HepG2 (cell line): ENCODE results near the gene MXRA7. TPM values are rescaled to one million over a fixed set of nuclear protein-coding genes. Genes with fewer than 3 reads are reported as not detected.

Source experiments
- AGO2 ChIP-seq: fragments of 200-400 bp; formaldehyde crosslinking; optimal IDR thresholded peaks from 2 replicates; pipeline ENCODE3; 2017; ENCODE audit warnings: mild to moderate bottlenecking, low read depth, low read length, moderate library complexity
- ARNTL ChIP-seq: sonication (generic); formaldehyde crosslinking; IDR thresholded peaks from 2 replicates; pipeline ENCODE4 v1.4.0; 2020; ENCODE audit warnings: mild to moderate bottlenecking, missing genetic modification reagents
- DRAP1 ChIP-seq: IDR thresholded peaks from 2 replicates; pipeline ENCODE4 v1.6.1; 2016; ENCODE audit warnings: missing genetic modification reagents, missing compliant biosample characterization
- ERF ChIP-seq: IDR thresholded peaks from 2 replicates; pipeline ENCODE4 v1.6.1; 2018; ENCODE audit warnings: missing biosample characterization, missing genetic modification reagents
- KDM1A ChIP-seq: IDR thresholded peaks from 2 replicates; pipeline ENCODE4 v1.6.1; 2016; ENCODE audit warnings: missing compliant biosample characterization
- PAXIP1 ChIP-seq: sonication (generic); formaldehyde crosslinking; conservative IDR thresholded peaks from 2 replicates; pipeline ENCODE4 v1.4.0; 2020; ENCODE audit warnings: mild to moderate bottlenecking, missing genetic modification reagents, moderate library complexity
- PBX2 ChIP-seq: IDR thresholded peaks from 2 replicates; pipeline ENCODE4 v1.6.1; 2016; ENCODE audit warnings: control low read depth
- PHF21A ChIP-seq: sonication (generic); formaldehyde crosslinking; IDR thresholded peaks from 2 replicates; pipeline ENCODE4 v1.5.0; 2020; ENCODE audit warnings: mild to moderate bottlenecking, missing genetic modification reagents
- RNF2 ChIP-seq: fragments of 450-650 bp; conservative IDR thresholded peaks from 2 replicates; pipeline ENCODE4 v1.6.1; 2016; ENCODE audit warnings: low read depth
- RXRA ChIP-seq: sonication (generic); formaldehyde crosslinking; IDR thresholded peaks from 2 replicates; pipeline ENCODE4 v1.5.1; 2020; ENCODE audit warnings: missing genetic modification reagents
- SMYD3 ChIP-seq: sonication (generic); formaldehyde crosslinking; IDR thresholded peaks from 2 replicates; pipeline ENCODE4 v1.8.1; 2023; ENCODE audit warnings: mild to moderate bottlenecking, missing genetic modification reagents
- SNRNP70 ChIP-seq: fragments of 200-400 bp; formaldehyde crosslinking; IDR thresholded peaks from 2 replicates; pipeline ENCODE4 v1.6.1; 2017; ENCODE audit warnings: mild to moderate bottlenecking, low read depth, low read length, moderate library complexity
- TFDP1 ChIP-seq: IDR thresholded peaks from 2 replicates; pipeline ENCODE4 v1.6.1; 2016; ENCODE audit warnings: missing compliant biosample characterization, missing genetic modification reagents, borderline replicate concordance
- ZBED4 ChIP-seq: sonication (generic); formaldehyde crosslinking; IDR thresholded peaks from 2 replicates; pipeline ENCODE4 v1.4.0; 2020; ENCODE audit warnings: missing genetic modification reagents, borderline replicate concordance
- ZNF556 ChIP-seq: sonication (generic); formaldehyde crosslinking; IDR thresholded peaks from 2 replicates; pipeline ENCODE4 v1.4.0; 2020; ENCODE audit warnings: mild to moderate bottlenecking, missing genetic modification reagents, borderline replicate concordance
- ZNF766 ChIP-seq: sonication (generic); formaldehyde crosslinking; IDR thresholded peaks from 2 replicates; pipeline ENCODE4 v1.5.0; 2020; ENCODE audit warnings: missing genetic modification reagents, borderline replicate concordance
- polyA plus RNA-seq, 8 experiments: library from polyadenylated mRNA; depleted of rRNA in 3 of 8; stranded (reverse) in 7 of 8; unstranded in 1 of 8; fragments of >200 nt; fragmentation: Illumina TruSeq in 4 of 8; extraction: Trizol in 4 of 8; gene quantifications; 2 replicates each; pipeline versions ENCODE4 v1.2.1 to v1.2.3, GENCODE V29; 2011 to 2016; ENCODE audit warnings: low read depth in 4 of 8, missing spikeins in 1 of 8, mixed read lengths in 1 of 8; ENCODE audit not compliant: insufficient read depth in 1 of 8
- total RNA-seq, 5 experiments: library from RNA; depleted of rRNA; stranded (reverse); fragments of >200 nt; fragmentation: Illumina TruSeq; extraction: Trizol; gene quantifications; 2 replicates each; pipeline ENCODE4 v1.2.3, GENCODE V29; 2016; ENCODE audit warnings: low read depth in 1 of 5
- TF ChIP-seq, protein P1 (sequence below): sonication (generic); formaldehyde crosslinking; IDR thresholded peaks from 2 replicates; pipeline ENCODE4 v1.4.0; 2020; ENCODE audit warnings: missing genetic modification reagents
- TF ChIP-seq, protein P2 (sequence below): sonication (generic); formaldehyde crosslinking; IDR thresholded peaks from 2 replicates; pipeline ENCODE4 v1.8.1; 2023; ENCODE audit warnings: mild to moderate bottlenecking, missing genetic modification reagents, borderline replicate concordance

MXRA7 gene
- total and polyA plus RNA-seq, 2 of the 13 experiments (the other 11 are each of a cell fraction or from before 2014, with no cell fraction given): 44.8 to 112 TPM

DNA sequence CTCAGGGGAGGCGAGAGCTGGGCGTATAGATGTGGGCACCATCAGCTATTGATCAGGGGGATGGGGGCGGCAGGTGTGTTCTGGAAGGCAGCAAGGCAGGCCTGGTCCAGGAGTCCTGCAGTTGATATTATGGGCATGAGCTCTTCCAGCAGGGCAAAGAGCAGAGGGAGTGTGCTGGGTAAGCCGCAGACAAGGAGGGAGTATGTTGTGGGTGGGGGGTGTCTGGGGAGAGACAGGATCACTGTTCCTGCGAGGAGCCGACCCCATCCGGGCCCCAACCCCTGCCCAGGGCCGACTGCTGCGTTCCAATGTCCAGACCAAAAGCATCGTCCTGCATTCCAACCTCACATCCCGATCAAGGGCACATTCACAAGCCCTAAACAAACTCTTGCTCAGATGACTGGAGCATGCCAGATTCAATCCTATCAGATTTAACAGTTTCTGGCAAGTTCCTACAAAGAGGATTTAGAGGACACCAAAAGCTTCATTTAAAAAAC lies 9.2 kb downstream of the MXRA7 start (continued):
- TF ChIP-seq, protein P1, sequence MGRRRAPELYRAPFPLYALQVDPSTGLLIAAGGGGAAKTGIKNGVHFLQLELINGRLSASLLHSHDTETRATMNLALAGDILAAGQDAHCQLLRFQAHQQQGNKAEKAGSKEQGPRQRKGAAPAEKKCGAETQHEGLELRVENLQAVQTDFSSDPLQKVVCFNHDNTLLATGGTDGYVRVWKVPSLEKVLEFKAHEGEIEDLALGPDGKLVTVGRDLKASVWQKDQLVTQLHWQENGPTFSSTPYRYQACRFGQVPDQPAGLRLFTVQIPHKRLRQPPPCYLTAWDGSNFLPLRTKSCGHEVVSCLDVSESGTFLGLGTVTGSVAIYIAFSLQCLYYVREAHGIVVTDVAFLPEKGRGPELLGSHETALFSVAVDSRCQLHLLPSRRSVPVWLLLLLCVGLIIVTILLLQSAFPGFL: no peak
- no peak for TF ChIP-seq SNRNP70
- peak; percentile 46; the same call in 1 of the 2 replicates for TF ChIP-seq ERF
- TF ChIP-seq TFDP1 (CRISPR knock-in tag): peak; percentile 47; the same call in 1 of the 2 replicates
- peak; percentile 33; the same call in 1 of the 2 replicates for TF ChIP-seq SMYD3 (CRISPR knock-in tag)
- TF ChIP-seq RNF2: no peak
- 0 out of 2 replicates have a peak, but pooled peaks have one; percentile 63 for TF ChIP-seq ZNF556 (CRISPR knock-in tag)
- TF ChIP-seq ZNF766: 0 out of 2 replicates have a peak, but pooled peaks have one; percentile 9
- TF ChIP-seq PAXIP1 (CRISPR knock-in tag): peak; percentile 83
- TF ChIP-seq, protein P2, sequence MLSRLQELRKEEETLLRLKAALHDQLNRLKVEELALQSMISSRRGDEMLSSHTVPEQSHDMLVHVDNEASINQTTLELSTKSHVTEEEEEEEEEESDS (CRISPR knock-in tag): peak; percentile 65; the same call in 1 of the 2 replicates
- peak; percentile 66 for TF ChIP-seq RXRA
- no peak for TF ChIP-seq PBX2 (CRISPR knock-in tag)
- peak; percentile 67; the same call in 1 of the 2 replicates for TF ChIP-seq KDM1A (CRISPR knock-in tag)
- no peak for TF ChIP-seq AGO2
- TF ChIP-seq DRAP1 (CRISPR knock-in tag): no peak
- TF ChIP-seq PHF21A (CRISPR knock-in tag): peak; percentile 92
- 0 out of 2 replicates have a peak, but pooled peaks have one; percentile 3 for TF ChIP-seq ARNTL (CRISPR knock-in tag)
- TF ChIP-seq ZBED4 (CRISPR knock-in tag): 0 out of 2 replicates have a peak, but pooled peaks have one; percentile 16
